HUES6 (cell line): ENCODE results near the gene SP140L.

Experiments
- H3K27ac ChIP-seq: 2 replicates; pipeline ENCODE4 v1.7.0; 2013; ENCODE audit warnings: low read depth, mild to moderate bottlenecking, low read length, inconsistent platforms
- H3K27me3 ChIP-seq: 2 replicates; pipeline ENCODE4 v1.6.1; 2013; ENCODE audit warnings: low read length; ENCODE audit not compliant: control insufficient read depth, insufficient read depth
- H3K36me3 ChIP-seq: 2 replicates; pipeline ENCODE4 v1.6.1; 2013; ENCODE audit warnings: low read length; ENCODE audit not compliant: control insufficient read depth, insufficient read depth
- H3K4me1 ChIP-seq: 2 replicates; pipeline ENCODE4 v1.6.1; 2013; ENCODE audit warnings: low read length; ENCODE audit not compliant: control insufficient read depth, insufficient read depth
- H3K4me3 ChIP-seq: 2 replicates; pipeline ENCODE4 v1.5.1; 2013; ENCODE audit warnings: low read depth, low read length
- H3K9ac ChIP-seq: one replicate; pipeline ENCODE4 v1.6.1; 2013; ENCODE audit warnings: mild to moderate bottlenecking, low read length
- H3K9me3 ChIP-seq: 2 replicates; pipeline ENCODE4 v1.6.1; 2013; ENCODE audit warnings: low read depth, low read length; ENCODE audit not compliant: control insufficient read depth, insufficient read depth

SP140L gene

DNA sequence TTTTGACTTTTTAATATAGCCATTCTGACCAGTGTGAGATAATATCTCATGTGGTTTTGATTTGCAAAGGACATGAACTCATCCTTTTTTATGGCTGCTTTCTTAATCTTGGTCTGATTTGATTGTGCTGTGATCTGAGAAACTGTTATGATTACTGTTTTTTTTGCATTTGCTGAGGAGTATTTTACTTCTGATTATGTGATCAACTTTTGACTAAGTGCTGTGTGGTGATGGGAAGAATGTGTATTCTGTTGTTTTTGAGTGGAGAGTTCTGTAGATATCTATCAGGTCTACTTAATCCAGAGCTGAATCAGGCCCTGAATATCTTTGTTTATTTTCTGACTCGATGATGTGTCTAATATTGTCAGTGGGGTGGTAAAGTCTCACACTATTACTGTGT lies 16.8 kb downstream of the SP140L start:
- no peaks in the 10 kb centered on the region for H3K36me3 ChIP-seq
- no peaks in the 10 kb centered on the region for H3K4me1 ChIP-seq
- no peak overlapping the region for H3K27ac ChIP-seq
- H3K9ac ChIP-seq, result no peak overlapping the region
- H3K27me3 ChIP-seq, result no peaks in the 10 kb centered on the region
- no peak overlapping the region for H3K4me3 ChIP-seq
- peaks cover 17% of the 10 kb centered on the region for H3K9me3 ChIP-seq

- Histone ChIP-seq H3K4me3 (no peak overlapping the region), H3K9ac (no peak overlapping the region), H3K4me1 (no peaks in the 10 kb centered on the region), H3K27me3 (no peaks in the 10 kb centered on the region), H3K9me3 (peaks cover 17% of the 10 kb centered on the region), H3K36me3 (no peaks in the 10 kb centered on the region), H3K27ac (no peak overlapping the region)
Measured at GRCh38 chr2:230346465-230346864, 19.5 kb downstream of the SP140L start.

DNA sequence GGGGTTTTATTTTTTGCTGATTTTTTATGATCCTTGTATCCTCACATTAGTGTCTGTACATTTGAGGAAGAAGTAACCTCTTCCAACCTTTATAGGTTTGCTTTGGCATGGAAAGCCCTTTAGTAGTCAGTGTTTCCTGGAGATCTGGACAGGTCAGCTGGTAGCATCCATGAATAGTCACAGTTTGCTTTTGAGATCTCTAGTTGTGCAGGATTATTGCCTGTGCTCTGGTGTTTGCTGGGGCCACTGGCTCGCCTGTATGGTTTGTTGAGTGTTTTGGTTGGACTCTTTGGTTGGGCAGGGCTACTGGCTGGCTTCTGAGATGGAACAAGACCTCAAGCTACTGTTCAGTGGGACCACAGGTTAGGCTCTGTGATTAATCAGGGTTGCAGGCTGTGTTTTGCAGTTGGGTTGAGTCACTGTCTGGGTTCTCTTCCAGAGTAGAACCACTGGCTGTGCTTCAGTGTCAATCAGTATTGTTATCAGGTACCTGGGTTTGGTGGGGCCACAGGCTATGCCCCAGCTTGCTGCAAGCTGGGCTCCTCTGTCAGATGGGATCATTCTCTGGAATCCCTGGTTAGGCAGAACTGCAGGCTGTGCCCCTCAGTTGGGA lies 20.0 kb downstream of the SP140L start:
- no peak overlapping the region for H3K9ac ChIP-seq
- H3K4me3 ChIP-seq, result no peak overlapping the region
- no peaks in the 10 kb centered on the region for H3K36me3 ChIP-seq
- no peak overlapping the region for H3K27ac ChIP-seq
- no peaks in the 10 kb centered on the region for H3K27me3 ChIP-seq
- peaks cover 17% of the 10 kb centered on the region for H3K9me3 ChIP-seq
- H3K4me1 ChIP-seq, result no peaks in the 10 kb centered on the region

DNA sequence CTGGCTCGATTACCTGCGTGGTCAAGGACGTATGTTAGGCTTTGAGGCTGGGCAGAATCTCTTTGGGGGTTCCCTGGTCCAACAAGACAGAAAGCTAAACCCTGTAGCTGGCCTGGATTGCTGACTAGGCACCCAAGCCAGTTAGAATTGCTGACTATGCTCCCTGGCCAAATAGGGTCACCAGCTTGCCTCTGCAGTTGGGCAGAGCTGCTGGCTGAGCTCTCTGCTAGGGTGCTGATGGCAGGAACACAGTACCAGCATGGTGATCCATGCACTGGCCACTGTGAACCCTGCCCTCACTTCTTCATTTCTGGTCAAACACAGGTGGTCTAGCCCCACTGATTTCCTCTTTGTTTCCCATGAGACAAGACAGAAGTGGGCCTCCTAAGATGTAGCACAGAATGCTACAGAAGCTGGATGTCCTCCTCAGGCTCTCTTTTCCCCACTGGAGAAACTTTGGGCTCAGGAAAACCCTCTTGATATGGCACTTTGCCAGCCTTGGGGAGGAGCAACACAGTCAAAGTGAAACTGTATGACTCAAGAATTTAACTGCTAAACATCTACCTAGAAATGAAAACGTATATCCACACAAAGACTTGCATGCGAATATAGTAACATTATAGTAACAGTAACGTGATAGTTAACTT lies 20.8 kb downstream of the SP140L start:
- Histone ChIP-seq H3K4me3 (no peak overlapping the region), H3K9ac (no peak overlapping the region), H3K36me3 (no peaks in the 10 kb centered on the region), H3K9me3 (peaks cover 17% of the 10 kb centered on the region), H3K4me1 (no peaks in the 10 kb centered on the region), H3K27ac (no peak overlapping the region), H3K27me3 (no peaks in the 10 kb centered on the region)

GRCh38 chr2:230348787-230349186 lies 21.8 kb downstream of the SP140L start:
- Histone ChIP-seq H3K27ac (no peak overlapping the region), H3K9me3 (peaks cover 10% of the 10 kb centered on the region; the same call in 1 of the 2 replicates)

GRCh38 chr2:230356084-230356483 lies 29.1 kb downstream of the SP140L start:
- H3K27me3 ChIP-seq, result no peaks in the 10 kb centered on the region
- H3K9ac ChIP-seq, result no peak overlapping the region
- no peaks in the 10 kb centered on the region for H3K4me1 ChIP-seq
- no peaks in the 10 kb centered on the region for H3K36me3 ChIP-seq
- H3K9me3 ChIP-seq, result 0 out of 2 replicates have a peak, but pooled peaks cover 2% of the 10 kb centered on the region
- H3K4me3 ChIP-seq, result no peak overlapping the region
- H3K27ac ChIP-seq, result no peak overlapping the region

More at GRCh38 chr2:230348787-230349186, 21.8 kb downstream of the SP140L start:
- no peaks in the 10 kb centered on the region for H3K4me1 ChIP-seq
- H3K27me3 ChIP-seq, result no peaks in the 10 kb centered on the region
- H3K9ac ChIP-seq, result no peak overlapping the region
- H3K4me3 ChIP-seq, result no peak overlapping the region
- H3K36me3 ChIP-seq, result no peaks in the 10 kb centered on the region

GRCh38 chr2:230358305-230358704 lies 31.3 kb downstream of the SP140L start:
- Histone ChIP-seq H3K27ac (no peak overlapping the region), H3K9ac (no peak overlapping the region), H3K4me3 (no peak overlapping the region), H3K4me1 (no peaks in the 10 kb centered on the region), H3K9me3 (0 out of 2 replicates have a peak, but pooled peaks cover 2% of the 10 kb centered on the region), H3K27me3 (no peaks in the 10 kb centered on the region), H3K36me3 (no peaks in the 10 kb centered on the region)

DNA sequence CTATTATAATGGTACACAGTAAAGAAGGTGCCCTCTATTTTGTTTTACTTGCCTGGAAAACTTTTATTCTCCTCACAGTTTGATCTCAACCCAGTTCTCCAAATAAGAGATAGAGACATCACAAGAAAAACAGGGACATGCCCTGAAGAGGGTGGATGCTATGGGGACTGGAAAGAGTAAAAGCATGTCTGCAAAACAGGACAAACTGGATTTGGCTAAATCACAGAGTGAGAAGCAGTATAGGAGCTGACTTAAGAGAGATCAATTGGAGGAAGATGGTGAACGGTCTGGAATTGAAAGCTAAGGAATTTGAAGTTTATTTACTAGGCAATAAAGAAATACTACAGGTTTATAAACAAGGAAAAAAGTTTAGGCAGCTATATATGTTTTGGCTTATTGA lies 33.0 kb downstream of the SP140L start:
- Histone ChIP-seq H3K36me3 (no peaks in the 10 kb centered on the region), H3K4me1 (no peaks in the 10 kb centered on the region), H3K27ac (no peak overlapping the region), H3K27me3 (no peaks in the 10 kb centered on the region), H3K9me3 (0 out of 2 replicates have a peak, but pooled peaks cover 2% of the 10 kb centered on the region), H3K4me3 (no peak overlapping the region), H3K9ac (no peak overlapping the region)

GRCh38 chr2:230362030-230362691 lies 35.2 kb downstream of the SP140L start:
- Histone ChIP-seq H3K27me3 (no peaks in the 10 kb centered on the region), H3K9ac (no peak overlapping the region), H3K4me3 (no peak overlapping the region), H3K4me1 (no peaks in the 10 kb centered on the region), H3K9me3 (0 out of 2 replicates have a peak, but pooled peaks cover 2% of the 10 kb centered on the region), H3K36me3 (no peaks in the 10 kb centered on the region), H3K27ac (no peak overlapping the region)

GRCh38 chr2:230382108-230382507 lies 55.1 kb downstream of the SP140L start:
- no peaks in the 10 kb centered on the region for H3K4me1 ChIP-seq
- no peaks in the 10 kb centered on the region for H3K27me3 ChIP-seq
- no peaks in the 10 kb centered on the region for H3K36me3 ChIP-seq
- no peak overlapping the region for H3K27ac ChIP-seq
- no peak overlapping the region for H3K9ac ChIP-seq
- H3K4me3 ChIP-seq, result no peak overlapping the region
- H3K9me3 ChIP-seq, result no peaks in the 10 kb centered on the region

- Histone ChIP-seq H3K4me3 (no peak overlapping the region), H3K9me3 (no peaks in the 10 kb centered on the region), H3K27me3 (no peaks in the 10 kb centered on the region), H3K9ac (no peak overlapping the region), H3K36me3 (no peaks in the 10 kb centered on the region), H3K4me1 (no peaks in the 10 kb centered on the region), H3K27ac (no peak overlapping the region)
Measured at GRCh38 chr2:230383453-230383852, 56.5 kb downstream of the SP140L start.
